Smooth muscle cell (in vitro differentiated cells): Measurements from ENCODE around the gene ZBTB24. TPM values are rescaled to one million over a fixed set of nuclear protein-coding genes. Genes with fewer than 3 reads are reported as not detected.

Source experiments
- DNase-seq: peaks from one replicate; lab custom pipeline; 2025; ENCODE audit not compliant: unreplicated experiment; lab: John Stamatoyannopoulos, UW
- H2AFZ ChIP-seq: fragments of 200-600 bp; sonication (generic); 2 replicates; pipeline ENCODE4 v1.6.0; 2016; ENCODE audit warnings: antibody characterized with exemption, low read depth, mild to moderate bottlenecking
- H3F3A ChIP-seq: fragments of 200-600 bp; sonication (generic); 2 replicates; pipeline ENCODE4 v1.6.0; 2017; ENCODE audit warnings: antibody characterized with exemption, low read depth
- H3K27ac ChIP-seq: fragments of 200-600 bp; sonication (generic); 2 replicates; pipeline ENCODE4 v1.5.1; 2016; ENCODE audit warnings: low read depth, mild to moderate bottlenecking
- H3K27me3 ChIP-seq: fragments of 200-600 bp; sonication (generic); 2 replicates; pipeline ENCODE4 v1.6.1; 2016; ENCODE audit warnings: low read depth, mild to moderate bottlenecking
- H3K36me3 ChIP-seq: fragments of 200-600 bp; sonication (generic); 2 replicates; pipeline ENCODE4 v1.5.1; 2016; ENCODE audit warnings: low read depth
- H3K4me1 ChIP-seq: fragments of 200-600 bp; sonication (generic); 2 replicates; pipeline ENCODE4 v1.5.1; 2016; ENCODE audit warnings: low read depth
- H3K4me2 ChIP-seq: fragments of 200-600 bp; sonication (generic); 2 replicates; pipeline ENCODE4 v1.6.0; 2016; ENCODE audit warnings: mild to moderate bottlenecking
- H3K4me3 ChIP-seq: fragments of 200-600 bp; sonication (generic); 2 replicates; pipeline ENCODE4 v1.5.1; 2016; ENCODE audit warnings: mild to moderate bottlenecking
- H3K79me2 ChIP-seq: fragments of 200-600 bp; sonication (generic); 2 replicates; pipeline ENCODE4 v1.6.0; 2016; ENCODE audit warnings: low read depth, mild to moderate bottlenecking
- H3K9ac ChIP-seq: fragments of 200-600 bp; sonication (generic); 2 replicates; pipeline ENCODE4 v1.6.0; 2016; ENCODE audit warnings: low read depth
- H3K9me3 ChIP-seq: fragments of 200-600 bp; sonication (generic); replicated peaks from 2 replicates; pipeline ENCODE4 v1.5.1; 2016; ENCODE audit warnings: low read depth
- H4K20me1 ChIP-seq: fragments of 200-600 bp; sonication (generic); 2 replicates; pipeline ENCODE4 v1.6.0; 2016; ENCODE audit warnings: low read depth
- CTCF ChIP-seq: fragments of 200-600 bp; sonication (generic); IDR thresholded peaks from 2 replicates; pipeline ENCODE4 v1.5.1; 2017; ENCODE audit warnings: borderline replicate concordance, mild to moderate bottlenecking, antibody characterized with exemption; ENCODE audit not compliant: insufficient read depth, poor library complexity, severe bottlenecking
- WGBS: methylation state at CpG from one replicate; pipeline ENCODE4 v1.1.7; 2016; ENCODE audit warnings: low lambda C conversion rate; 5-methylcytosine and 5-hydroxymethylcytosine counted together
- polyA plus RNA-seq: library from polyadenylated mRNA; unstranded; fragments of >200 nt; fragmentation: Nextera tagmentation; extraction: Ambion mirVana; gene quantifications from 2 replicates; pipeline ENCODE4 v1.2.1, GENCODE V29; 2016
- total RNA-seq: library from RNA; depleted of rRNA; stranded (reverse); fragments of >200 nt; gene quantifications from 2 replicates; pipeline ENCODE4 v1.2.3, GENCODE V29; 2014

ZBTB24 gene
- total and polyA plus RNA-seq, 2 experiments from 2014 or later, result 1.3 to 6.6 TPM

DNA sequence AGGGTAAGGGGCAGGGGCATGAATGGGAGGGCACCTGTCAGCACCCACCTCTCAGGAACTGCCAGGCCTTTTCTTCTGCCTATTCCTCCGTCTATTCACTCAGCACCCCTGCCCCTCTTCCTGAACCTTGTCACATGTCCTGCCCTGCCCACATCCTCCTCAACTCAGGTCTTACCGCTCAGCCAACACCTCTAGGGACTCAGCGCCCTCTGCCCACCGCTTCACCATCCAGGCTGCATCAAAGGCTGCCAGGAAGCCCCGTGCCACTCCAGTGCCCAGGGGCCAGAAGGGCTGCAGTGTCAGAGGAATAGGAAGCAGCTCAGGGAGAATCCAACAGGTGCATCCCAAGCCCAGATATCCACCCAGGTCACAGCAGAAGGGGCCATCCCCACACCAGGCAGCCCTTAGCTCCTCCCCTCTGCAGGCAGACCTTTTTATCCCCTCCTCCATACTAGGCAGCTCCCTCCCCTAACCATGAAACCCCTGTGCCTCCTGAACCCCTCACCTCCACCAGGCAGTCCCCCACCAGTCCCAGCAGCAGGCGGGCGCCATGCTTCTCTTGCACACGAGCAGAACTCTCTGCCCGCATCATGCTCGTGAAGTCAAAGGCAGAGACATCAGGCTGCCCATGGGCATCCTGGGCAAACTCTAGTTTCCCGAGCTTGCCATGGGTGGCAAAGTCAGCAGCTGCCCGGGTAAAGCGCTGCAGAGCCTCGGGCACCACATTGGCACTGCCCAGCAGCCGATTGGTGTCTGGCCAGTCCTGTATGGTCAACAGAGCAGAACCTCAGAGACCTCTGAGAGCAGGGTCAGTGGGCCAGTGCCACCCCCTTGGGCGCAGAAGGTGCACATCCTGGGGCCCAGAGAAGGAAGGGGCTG is 33.0 kb downstream of the ZBTB24 start:
- H3K36me3 ChIP-seq, result no peaks in the 10 kb centered on the region
- WGBS, result 94% methylated on average over 16 of the region's 16 CpGs
- H3K27me3 ChIP-seq, result no peaks in the 10 kb centered on the region
- no peak overlapping the region for H3K4me2 ChIP-seq
- no peaks in the 10 kb centered on the region for H3K9me3 ChIP-seq
- no peaks in the 10 kb centered on the region for H4K20me1 ChIP-seq
- no peak overlapping the region for H2AFZ ChIP-seq
- H3K4me1 ChIP-seq, result no peaks in the 10 kb centered on the region
- no peak overlapping the region for H3K4me3 ChIP-seq
- H3K9ac ChIP-seq, result no peak overlapping the region
- H3K27ac ChIP-seq, result no peak overlapping the region
- H3F3A ChIP-seq, result no peaks in the 10 kb centered on the region
- DNase-seq, result no peak
- no peak for TF ChIP-seq CTCF
- H3K79me2 ChIP-seq, result no peaks in the 10 kb centered on the region

- H3K27me3 ChIP-seq, result no peaks in the 10 kb centered on the region
- H3K9me3 ChIP-seq, result no peaks in the 10 kb centered on the region
- no peak overlapping the region for H3K9ac ChIP-seq
- no peaks in the 10 kb centered on the region for H3K36me3 ChIP-seq
- H4K20me1 ChIP-seq, result no peaks in the 10 kb centered on the region
- no peak for TF ChIP-seq CTCF
- 97% methylated on average over 19 of the region's 19 CpGs for WGBS
- H3K79me2 ChIP-seq, result no peaks in the 10 kb centered on the region
- H3F3A ChIP-seq, result no peaks in the 10 kb centered on the region
- no peak overlapping the region for H3K4me2 ChIP-seq
- no peak overlapping the region for H2AFZ ChIP-seq
- DNase-seq, result no peak
- H3K27ac ChIP-seq, result no peak overlapping the region
- no peak overlapping the region for H3K4me3 ChIP-seq
- no peaks in the 10 kb centered on the region for H3K4me1 ChIP-seq
Observed at GRCh38 chr6:109449064-109449794, 33.8 kb downstream of the ZBTB24 start.

- Histone ChIP-seq H3K9ac (no peak overlapping the region), H3F3A (no peaks in the 10 kb centered on the region), H3K36me3 (no peaks in the 10 kb centered on the region), H2AFZ (no peak overlapping the region), H3K79me2 (no peaks in the 10 kb centered on the region), H3K4me1 (no peaks in the 10 kb centered on the region), H3K9me3 (no peaks in the 10 kb centered on the region), H3K27me3 (no peaks in the 10 kb centered on the region), H4K20me1 (no peaks in the 10 kb centered on the region), H3K27ac (no peak overlapping the region), H3K4me3 (no peak overlapping the region), H3K4me2 (no peak overlapping the region)
- WGBS, result 98% methylated on average over 7 of the region's 7 CpGs
- DNase-seq, result no peak
- no peak for TF ChIP-seq CTCF
Observed at GRCh38 chr6:109448615-109449014, 34.4 kb downstream of the ZBTB24 start.
